Thoracic aorta (tissue), 2 donors: Measurements from ENCODE around the gene IL7R. TPM values are rescaled to one million over a fixed set of nuclear protein-coding genes. Genes with fewer than 3 reads are reported as not detected.

ENCODE experiments used
- ATAC-seq: fragments of 150-250 bp; one replicate; pipeline ENCODE4 v1.8.0; 2017; ENCODE audit warnings: low read depth; ENCODE audit not compliant: insufficient number of reproducible peaks, low FRiP score
- DNase-seq: peaks from one replicate; pipeline ENCODE4 v3.0.0-alpha.2; 2020; ENCODE audit warnings: low spot score
- H3K27ac ChIP-seq, 2 donors: fragments of 200-600 bp; sonication (generic); 1 replicate in 1 of 2; 2 replicates in 1 of 2; pipeline ENCODE4 v1.5.1; 2016; ENCODE audit warnings: mild to moderate bottlenecking in 2 of 2, moderate library complexity in 2 of 2
- H3K27me3 ChIP-seq: fragments of 200-600 bp; sonication (generic); replicated peaks from 2 replicates; pipeline ENCODE4 v1.6.0; 2016; ENCODE audit warnings: mild to moderate bottlenecking; ENCODE audit not compliant: insufficient read depth
- H3K36me3 ChIP-seq: fragments of 200-600 bp; sonication (generic); one replicate; pipeline ENCODE4 v1.5.1; 2016
- H3K4me1 ChIP-seq, 2 donors: fragments of 200-600 bp; sonication (generic); 1 replicate in 1 of 2; 2 replicates in 1 of 2; pipeline versions ENCODE4 v1.5.1 to v1.6.0; 2016; ENCODE audit warnings: low read depth in 2 of 2, mild to moderate bottlenecking in 1 of 2; ENCODE audit not compliant: control insufficient read depth in 1 of 2
- H3K4me3 ChIP-seq: fragments of 200-600 bp; sonication (generic); 2 replicates; pipeline ENCODE4 v1.5.1; 2016; ENCODE audit warnings: mild to moderate bottlenecking
- H3K9me3 ChIP-seq: fragments of 200-600 bp; sonication (generic); 2 replicates; pipeline ENCODE4 v1.5.1; 2016
- total RNA-seq, 2 donors: library from RNA; depleted of rRNA; stranded (reverse); fragments of >200 nt; gene quantifications; one replicate each; pipeline versions ENCODE4 v1.1.0 to v1.2.3, GENCODE V29; 2016
- TF ChIP-seq, protein P1 (sequence below): fragments of 200-600 bp; sonication (generic); IDR thresholded peaks from one replicate; pipeline ENCODE4 v1.5.1; 2019; ENCODE audit warnings: antibody characterized with exemption

IL7R gene
- total RNA-seq, 2 donors from 2014 or later: 12.7 to 20.5 TPM

DNA sequence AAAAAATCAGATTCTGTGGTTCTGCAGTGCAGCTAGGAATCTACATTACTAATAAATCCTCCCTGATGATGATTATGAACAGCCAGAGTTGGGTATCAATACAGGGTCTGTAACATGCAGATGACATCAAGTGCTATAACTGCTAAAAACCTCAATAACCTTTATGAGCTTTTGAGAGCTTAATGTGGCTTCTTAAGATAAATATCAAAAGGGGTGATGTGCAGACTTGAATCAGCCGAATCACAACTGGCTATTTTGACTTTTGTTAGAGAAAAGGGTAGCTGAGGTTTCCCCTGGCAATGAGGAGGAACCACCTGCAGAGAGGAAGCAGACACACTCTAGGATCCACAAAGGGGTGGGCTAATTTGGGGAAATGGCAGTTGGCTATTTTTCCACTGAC lies 51.5 kb downstream of the IL7R start:
- DNase-seq (no peak), ATAC-seq (no peak)
- Histone ChIP-seq H3K9me3 (no peaks in the 10 kb centered on the region), H3K36me3 (no peaks in the 10 kb centered on the region), H3K27me3 (no peaks in the 10 kb centered on the region), H3K27ac (no peak overlapping the region), H3K4me3 (no peak overlapping the region), H3K4me1 (no peaks in the 10 kb centered on the region)
- TF ChIP-seq, protein P1, sequence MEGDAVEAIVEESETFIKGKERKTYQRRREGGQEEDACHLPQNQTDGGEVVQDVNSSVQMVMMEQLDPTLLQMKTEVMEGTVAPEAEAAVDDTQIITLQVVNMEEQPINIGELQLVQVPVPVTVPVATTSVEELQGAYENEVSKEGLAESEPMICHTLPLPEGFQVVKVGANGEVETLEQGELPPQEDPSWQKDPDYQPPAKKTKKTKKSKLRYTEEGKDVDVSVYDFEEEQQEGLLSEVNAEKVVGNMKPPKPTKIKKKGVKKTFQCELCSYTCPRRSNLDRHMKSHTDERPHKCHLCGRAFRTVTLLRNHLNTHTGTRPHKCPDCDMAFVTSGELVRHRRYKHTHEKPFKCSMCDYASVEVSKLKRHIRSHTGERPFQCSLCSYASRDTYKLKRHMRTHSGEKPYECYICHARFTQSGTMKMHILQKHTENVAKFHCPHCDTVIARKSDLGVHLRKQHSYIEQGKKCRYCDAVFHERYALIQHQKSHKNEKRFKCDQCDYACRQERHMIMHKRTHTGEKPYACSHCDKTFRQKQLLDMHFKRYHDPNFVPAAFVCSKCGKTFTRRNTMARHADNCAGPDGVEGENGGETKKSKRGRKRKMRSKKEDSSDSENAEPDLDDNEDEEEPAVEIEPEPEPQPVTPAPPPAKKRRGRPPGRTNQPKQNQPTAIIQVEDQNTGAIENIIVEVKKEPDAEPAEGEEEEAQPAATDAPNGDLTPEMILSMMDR: no peak

DNA sequence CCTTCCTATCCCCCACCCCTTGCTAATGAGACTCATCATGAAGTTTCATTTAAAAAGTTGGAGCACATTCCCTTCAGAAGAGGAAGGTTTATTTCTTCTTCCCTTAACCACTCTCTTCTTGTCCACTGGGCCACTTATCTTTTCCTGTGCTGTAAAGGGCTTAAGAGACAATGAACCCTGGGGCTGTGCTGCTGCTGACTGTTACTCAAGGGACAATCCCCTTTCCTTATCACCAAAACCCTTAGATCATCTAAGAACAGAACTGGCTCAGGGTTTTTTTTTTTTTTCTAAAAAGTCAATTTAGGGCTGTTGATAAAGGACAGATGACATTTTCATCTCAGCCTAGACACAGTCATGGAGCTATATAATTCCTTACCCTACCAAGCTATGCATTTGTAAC lies 52.1 kb downstream of the IL7R start:
- TF ChIP-seq, protein P1: no peak
- H3K4me3 ChIP-seq: no peak overlapping the region

DNA sequence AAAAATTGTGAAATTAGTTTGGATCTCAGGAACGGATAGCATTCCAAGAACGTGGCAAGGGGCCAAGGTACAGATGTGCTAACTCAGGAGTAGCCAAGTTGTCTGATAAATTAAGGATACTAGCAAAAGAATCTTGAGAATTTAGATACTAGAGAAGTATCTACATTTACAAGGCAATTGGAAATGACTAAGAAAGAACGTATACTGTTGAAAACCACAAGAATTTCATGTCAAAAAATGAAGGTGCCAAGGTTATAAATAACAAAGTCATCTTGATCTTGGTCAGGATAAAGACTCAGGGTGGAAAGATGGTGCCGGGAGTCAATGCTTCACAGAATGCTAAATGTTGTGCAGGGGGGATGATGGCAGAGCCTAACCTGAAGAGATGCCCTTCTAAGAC lies 62.5 kb downstream of the IL7R start:
- Histone ChIP-seq H3K36me3 (no peaks in the 10 kb centered on the region), H3K27ac (no peak overlapping the region), H3K9me3 (no peaks in the 10 kb centered on the region), H3K4me3 (no peak overlapping the region), H3K4me1 (no peaks in the 10 kb centered on the region), H3K27me3 (no peaks in the 10 kb centered on the region)
- DNase-seq (no peak), ATAC-seq (no peak)
- TF ChIP-seq, protein P1: no peak

More for the DNA sequence above, 52.1 kb downstream of the IL7R start:
- DNase-seq (no peak), ATAC-seq (no peak)
- Histone ChIP-seq H3K27ac (no peak overlapping the region), H3K27me3 (no peaks in the 10 kb centered on the region), H3K36me3 (no peaks in the 10 kb centered on the region), H3K4me1 (no peaks in the 10 kb centered on the region), H3K9me3 (no peaks in the 10 kb centered on the region)

DNA sequence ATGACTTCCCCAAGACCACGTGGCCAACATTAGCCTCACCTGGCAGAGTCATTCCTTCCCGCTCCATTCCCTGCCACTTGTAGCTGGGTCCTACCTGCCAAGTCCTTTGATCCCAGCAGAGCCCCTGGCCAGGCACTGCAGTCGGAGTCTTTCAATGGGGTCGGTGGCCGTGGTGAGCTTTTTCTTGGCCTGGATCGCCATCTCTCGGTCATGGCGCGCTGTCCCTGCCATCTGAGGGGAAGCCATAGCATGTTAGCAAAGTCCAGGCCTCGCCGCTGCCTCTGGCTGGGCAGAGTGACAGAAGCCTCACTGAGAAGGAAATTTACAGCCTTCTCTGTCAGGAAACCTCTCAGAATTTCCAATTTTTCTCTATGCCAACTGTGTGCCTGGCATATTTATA lies 64.2 kb downstream of the IL7R start:
- Histone ChIP-seq H3K36me3 (no peaks in the 10 kb centered on the region), H3K4me3 (no peak overlapping the region), H3K9me3 (no peaks in the 10 kb centered on the region), H3K27me3 (no peaks in the 10 kb centered on the region), H3K4me1 (no peaks in the 10 kb centered on the region), H3K27ac (no peak overlapping the region)
- ATAC-seq: no peak
- DNase-seq: no peak
- TF ChIP-seq, protein P1: no peak

DNA sequence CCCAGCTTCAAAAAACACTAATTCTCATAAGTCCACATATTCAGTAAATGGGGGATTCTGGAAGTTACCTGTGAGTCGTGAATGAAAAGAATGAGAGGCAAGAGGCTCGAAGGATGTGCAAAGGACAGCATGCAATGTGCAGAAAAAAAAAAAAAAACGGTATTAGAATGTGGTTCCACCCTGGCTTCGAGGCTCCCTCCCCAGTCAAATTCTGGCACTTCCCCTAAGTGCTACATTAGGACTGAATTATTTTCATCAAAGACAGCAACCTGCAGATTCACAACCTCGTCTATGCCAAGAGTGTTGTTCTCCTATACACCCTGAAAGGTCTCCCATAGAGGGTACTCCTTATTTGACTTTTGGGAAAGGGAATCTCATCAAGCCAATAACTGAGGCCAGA lies 65.2 kb downstream of the IL7R start:
- DNase-seq (no peak), ATAC-seq (no peak)
- no peaks in the 10 kb centered on the region for H3K9me3 ChIP-seq
- H3K36me3 ChIP-seq: no peaks in the 10 kb centered on the region
- TF ChIP-seq, protein P1: no peak
- no peak overlapping the region for H3K27ac ChIP-seq
- no peak overlapping the region for H3K4me3 ChIP-seq
- H3K27me3 ChIP-seq: no peaks in the 10 kb centered on the region
- H3K4me1 ChIP-seq: no peaks in the 10 kb centered on the region
